Adrenal gland (tissue), 12 donors: ENCODE data around the gene PTPN14. TPM values are rescaled to one million over a fixed set of nuclear protein-coding genes. Genes with fewer than 3 reads are reported as not detected.

Source experiments
- DNase-seq, 7 donors: peaks; one replicate each; pipeline ENCODE4 v3.0.0-alpha.2; 2019 to 2020
- H3K27ac ChIP-seq, 5 donors: fragments of 200-600 bp; sonication (generic) in 4 of 5; 1 replicate in 3 of 5; 2 replicates in 2 of 5; pipeline versions ENCODE4 v1.5.1 to v1.8.0; 2016 to 2020; ENCODE audit warnings: mild to moderate bottlenecking in 1 of 5
- H3K27me3 ChIP-seq: fragments of 200-600 bp; 2 replicates; pipeline ENCODE4 v1.8.0; 2021
- H3K36me3 ChIP-seq, 2 donors: fragments of 200-600 bp; replicated peaks in 1 of 2; 1 replicate in 1 of 2; 2 replicates in 1 of 2; pipeline versions ENCODE4 v1.5.1 to v1.8.0; 2018 to 2022
- H3K4me1 ChIP-seq, 2 donors: fragments of 200-600 bp; replicated peaks in 1 of 2; 1 replicate in 1 of 2; 2 replicates in 1 of 2; pipeline versions ENCODE4 v1.5.1 to v1.8.0; 2018 to 2021
- H3K4me3 ChIP-seq, 4 donors: fragments of 200-600 bp; sonication (generic) in 3 of 4; one replicate each; pipeline ENCODE4 v1.5.1; 2016 to 2018
- H3K9me3 ChIP-seq, 3 donors: fragments of 200-600 bp; sonication (generic) in 1 of 3; replicated peaks in 1 of 3; 1 replicate in 2 of 3; 2 replicates in 1 of 3; pipeline versions ENCODE4 v1.5.1 to v1.8.0; 2016 to 2021
- POLR2A ChIP-seq, 2 donors: fragments of 450-650 bp; IDR thresholded peaks; one replicate each; pipeline ENCODE4 v1.6.1; 2017; ENCODE audit warnings: antibody characterized with exemption in 2 of 2, mild to moderate bottlenecking in 2 of 2, moderate library complexity in 1 of 2
- WGBS, 4 donors: extraction: QIAGEN DNeasy Blood & Tissue Kit in 2 of 4; methylation state at CpG; one replicate each; pipeline versions ENCODE4 v1.1.5 to v1.1.7; 2013 to 2017; 5-methylcytosine and 5-hydroxymethylcytosine counted together
- intact Hi-C, 2 donors: fragments of 100-400 bp; cut with DNase I; formaldehyde crosslinking; loops; one replicate each; pipeline versions ENCODE4 v1.14.1 to v1.15.0; 2022 to 2023
- polyA plus RNA-seq, 3 donors: library from polyadenylated mRNA; stranded (reverse); fragments of 200-250 nt in 2 of 3; fragments of 350-450 nt in 1 of 3; fragmentation: Illumina TruSeq in 1 of 3; extraction: RNeasy Lipid Tissue Mini Kit (QIAGEN cat#74804) in 1 of 3; gene quantifications; one replicate each; pipeline ENCODE4 v1.2.3, GENCODE V29; 2013 to 2014
- total RNA-seq, 9 donors: library from RNA; depleted of rRNA in 4 of 9; stranded (reverse); fragments of >200 nt in 4 of 9; fragments of 120-200 nt in 1 of 9; fragmentation: NEBNext Ultra II Directional in 1 of 9; extraction: Animal tissue kit (Norgen Biotek cat#: 25700) in 1 of 9; gene quantifications; one replicate each; pipeline versions ENCODE4 v1.1.0 to v1.2.4, GENCODE V29; 2013 to 2023
- TF ChIP-seq, protein P1 (sequence below), 6 experiments: fragments of 450-650 bp in 4 of 6; fragments of 200-600 bp in 2 of 6; sonication (generic) in 1 of 6; IDR thresholded peaks; 1 replicate in 5 of 6; 2 replicates in 1 of 6; pipeline versions ENCODE4 v1.5.1 to v1.8.0; 2016 to 2021; ENCODE audit warnings: antibody characterized with exemption in 6 of 6, mild to moderate bottlenecking in 2 of 6, moderate library complexity in 1 of 6
- donor health status: healthy with polysubstance abuse.
- donor health status: Bipolar disorder and iron deficiency.
- donor health status: DM: yes; HTN: yes; CAD: no.
- donor health status: DM: no; HTN: no; CAD: no.
- donor health status: DM: no; HTN: no; CAD: no.
- donor health status: DM: yes; HTN: yes; CAD: no.

The PTPN14 gene
- total and polyA plus RNA-seq, 12 donors, result 7.9 to 96.2 (median 32.0) TPM

DNA sequence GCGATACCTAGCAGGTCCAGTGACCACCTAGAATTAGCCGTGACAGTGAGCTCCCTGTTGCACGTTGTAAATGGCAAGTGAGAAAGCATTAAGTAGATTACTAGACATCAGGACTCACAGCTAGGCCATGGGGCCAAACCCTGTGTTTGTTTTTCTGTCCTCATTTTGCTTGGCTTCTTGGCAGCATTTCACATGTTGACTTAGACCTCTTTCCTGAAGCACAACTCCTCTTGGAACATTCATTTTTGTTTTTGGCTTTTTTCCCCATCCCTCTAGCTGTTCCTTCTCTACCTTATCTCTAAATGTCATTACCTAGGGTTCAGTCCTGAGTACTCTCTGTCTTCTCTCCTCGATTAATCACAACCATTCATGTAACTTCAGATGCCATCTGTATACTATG is 16.9 kb upstream of the PTPN14 start:
- no peaks in the 10 kb centered on the region for H3K9me3 ChIP-seq
- no peak for TF ChIP-seq POLR2A (IDR thresholded peaks at IDR 0.05)
- TF ChIP-seq, protein P1, sequence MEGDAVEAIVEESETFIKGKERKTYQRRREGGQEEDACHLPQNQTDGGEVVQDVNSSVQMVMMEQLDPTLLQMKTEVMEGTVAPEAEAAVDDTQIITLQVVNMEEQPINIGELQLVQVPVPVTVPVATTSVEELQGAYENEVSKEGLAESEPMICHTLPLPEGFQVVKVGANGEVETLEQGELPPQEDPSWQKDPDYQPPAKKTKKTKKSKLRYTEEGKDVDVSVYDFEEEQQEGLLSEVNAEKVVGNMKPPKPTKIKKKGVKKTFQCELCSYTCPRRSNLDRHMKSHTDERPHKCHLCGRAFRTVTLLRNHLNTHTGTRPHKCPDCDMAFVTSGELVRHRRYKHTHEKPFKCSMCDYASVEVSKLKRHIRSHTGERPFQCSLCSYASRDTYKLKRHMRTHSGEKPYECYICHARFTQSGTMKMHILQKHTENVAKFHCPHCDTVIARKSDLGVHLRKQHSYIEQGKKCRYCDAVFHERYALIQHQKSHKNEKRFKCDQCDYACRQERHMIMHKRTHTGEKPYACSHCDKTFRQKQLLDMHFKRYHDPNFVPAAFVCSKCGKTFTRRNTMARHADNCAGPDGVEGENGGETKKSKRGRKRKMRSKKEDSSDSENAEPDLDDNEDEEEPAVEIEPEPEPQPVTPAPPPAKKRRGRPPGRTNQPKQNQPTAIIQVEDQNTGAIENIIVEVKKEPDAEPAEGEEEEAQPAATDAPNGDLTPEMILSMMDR (IDR thresholded peaks at IDR 0.05), result no peak
- DNase-seq, result no peak
- WGBS, 4 donors, result 58 to 65% (median 63%) methylated on average over 4 of the region's 4 CpGs
- H3K36me3 ChIP-seq, result no peaks in the 10 kb centered on the region
- no peak overlapping the region for H3K4me3 ChIP-seq
- no peaks in the 10 kb centered on the region for H3K27me3 ChIP-seq
- intact Hi-C loops, result no loop called here
- H3K4me1 ChIP-seq, result no peaks in the 10 kb centered on the region
- H3K27ac ChIP-seq, result no peak overlapping the region

DNA sequence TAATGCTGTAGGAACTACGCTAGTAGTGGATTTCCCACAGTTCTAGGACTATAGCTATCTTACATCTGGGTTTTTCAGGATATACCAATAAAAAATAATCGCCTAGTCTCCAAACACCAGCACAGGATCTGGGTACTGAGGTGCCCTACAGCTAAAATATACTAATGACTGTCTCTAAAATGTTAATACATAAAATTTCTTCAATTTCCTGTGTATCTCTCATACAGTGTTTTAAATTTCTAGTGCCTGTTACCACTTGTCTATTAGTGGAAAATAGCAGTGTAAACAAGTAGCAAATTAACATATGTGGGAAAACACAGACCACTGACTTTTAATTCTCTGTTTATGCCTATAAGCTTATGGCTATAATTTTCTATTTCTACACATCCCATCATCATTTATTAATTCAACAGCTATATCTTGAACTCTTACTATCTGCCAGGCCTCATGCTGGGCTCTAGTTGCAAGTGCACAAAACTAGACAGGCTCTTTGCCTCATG is 16.1 kb upstream of the PTPN14 start:
- intact Hi-C loops, result no loop called here
- no peaks in the 10 kb centered on the region for H3K27me3 ChIP-seq
- DNase-seq, result no peak
- H3K36me3 ChIP-seq, result no peaks in the 10 kb centered on the region
- H3K4me1 ChIP-seq, result no peaks in the 10 kb centered on the region
- TF ChIP-seq, protein P1 (IDR thresholded peaks at IDR 0.05), result no peak
- no peak for TF ChIP-seq POLR2A (IDR thresholded peaks at IDR 0.05)
- no peak overlapping the region for H3K4me3 ChIP-seq
- no peak overlapping the region for H3K27ac ChIP-seq
- 90 to 95% (median 91%) methylated on average over 2 of the region's 2 CpGs for WGBS, 4 donors
- no peaks in the 10 kb centered on the region for H3K9me3 ChIP-seq

DNA sequence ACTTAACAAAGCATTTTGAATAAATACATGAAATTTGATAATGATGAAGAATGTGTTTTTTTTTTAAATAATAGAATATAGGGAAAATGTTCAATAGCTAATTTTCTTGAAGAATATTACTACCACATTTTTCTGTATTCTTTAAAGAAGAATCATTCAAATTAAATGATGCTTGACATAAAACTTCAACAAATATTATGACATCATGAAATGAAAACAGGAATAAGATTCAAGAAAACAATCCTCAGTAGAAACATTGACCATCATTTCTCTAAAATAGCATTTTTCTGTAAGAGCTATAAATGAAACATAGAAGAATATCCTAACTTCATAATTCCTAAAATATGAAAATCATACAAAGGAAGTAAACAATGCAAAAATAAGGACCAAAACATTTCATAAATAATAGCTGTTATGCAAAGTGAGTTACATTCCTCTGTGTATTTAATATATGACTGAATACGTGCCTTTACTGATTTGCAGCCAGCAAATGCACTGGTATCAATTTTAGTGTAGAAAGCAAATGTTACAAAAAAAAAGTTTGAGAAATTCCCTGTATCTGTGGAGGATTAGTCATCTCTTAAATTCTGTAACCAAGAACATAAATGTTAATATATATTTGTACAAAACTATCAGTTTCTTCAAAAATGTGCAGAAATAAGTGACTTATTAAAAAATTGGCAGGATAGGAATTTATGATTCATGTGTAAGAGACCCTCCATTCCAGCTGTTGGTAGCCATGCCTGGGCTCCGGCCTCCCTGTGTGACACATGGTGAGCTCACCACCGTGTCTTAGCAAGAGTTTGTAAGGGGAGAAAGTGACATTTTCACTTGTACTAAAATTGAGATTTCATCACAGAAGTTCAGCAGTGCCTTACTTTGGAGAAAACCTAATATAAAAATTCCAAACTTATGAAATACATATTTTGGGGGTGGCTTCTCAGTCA is 15.0 kb upstream of the PTPN14 start:
- H3K27me3 ChIP-seq, result no peaks in the 10 kb centered on the region
- no peaks in the 10 kb centered on the region for H3K4me1 ChIP-seq
- intact Hi-C loops, result no loop called here

DNA sequence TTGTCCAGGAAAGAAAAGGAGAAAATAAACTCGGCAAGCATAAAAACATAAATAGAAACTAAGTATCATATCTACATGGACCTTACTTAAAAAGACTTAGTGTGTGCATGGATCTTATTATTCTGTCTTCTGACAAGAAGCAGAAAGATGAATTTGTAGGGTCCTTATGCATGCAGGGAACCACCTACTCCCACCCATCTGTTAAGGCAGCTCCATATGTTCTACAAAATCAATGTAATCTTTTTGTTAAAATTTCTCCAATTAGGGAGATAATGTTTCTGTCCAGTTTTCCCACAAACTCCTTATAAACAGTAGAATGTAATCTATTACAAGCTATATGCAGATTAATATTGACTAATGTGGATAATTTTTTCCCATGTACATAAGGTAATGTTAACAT is 13.9 kb upstream of the PTPN14 start:
- Histone ChIP-seq H3K27ac (no peak overlapping the region), H3K36me3 (no peaks in the 10 kb centered on the region), H3K9me3 (no peaks in the 10 kb centered on the region), H3K4me1 (no peaks in the 10 kb centered on the region), H3K27me3 (peaks cover 3% of the 10 kb centered on the region), H3K4me3 (no peak overlapping the region)
- TF ChIP-seq, protein P1 (IDR thresholded peaks at IDR 0.05), result no peak
- TF ChIP-seq POLR2A (IDR thresholded peaks at IDR 0.05), result no peak
- no peak for DNase-seq
- WGBS, 4 donors, result 79 to 92% (median 85%) methylated on average over 1 of the region's 1 CpG
- intact Hi-C loops, result no loop called here

More for the DNA sequence above, 15.0 kb upstream of the PTPN14 start:
- Histone ChIP-seq H3K9me3 (no peaks in the 10 kb centered on the region), H3K4me3 (no peak overlapping the region), H3K27ac (no peak overlapping the region), H3K36me3 (no peaks in the 10 kb centered on the region)
- TF ChIP-seq, protein P1 (IDR thresholded peaks at IDR 0.05), result no peak
- no peak for TF ChIP-seq POLR2A (IDR thresholded peaks at IDR 0.05)
- 63 to 76% (median 68%) methylated on average over 3 of the region's 3 CpGs for WGBS, 4 donors
- peak in 1 of 7 donors; percentile 35 for DNase-seq
